ENCODE data around the gene COPS7B.

The COPS7B gene

DNA sequence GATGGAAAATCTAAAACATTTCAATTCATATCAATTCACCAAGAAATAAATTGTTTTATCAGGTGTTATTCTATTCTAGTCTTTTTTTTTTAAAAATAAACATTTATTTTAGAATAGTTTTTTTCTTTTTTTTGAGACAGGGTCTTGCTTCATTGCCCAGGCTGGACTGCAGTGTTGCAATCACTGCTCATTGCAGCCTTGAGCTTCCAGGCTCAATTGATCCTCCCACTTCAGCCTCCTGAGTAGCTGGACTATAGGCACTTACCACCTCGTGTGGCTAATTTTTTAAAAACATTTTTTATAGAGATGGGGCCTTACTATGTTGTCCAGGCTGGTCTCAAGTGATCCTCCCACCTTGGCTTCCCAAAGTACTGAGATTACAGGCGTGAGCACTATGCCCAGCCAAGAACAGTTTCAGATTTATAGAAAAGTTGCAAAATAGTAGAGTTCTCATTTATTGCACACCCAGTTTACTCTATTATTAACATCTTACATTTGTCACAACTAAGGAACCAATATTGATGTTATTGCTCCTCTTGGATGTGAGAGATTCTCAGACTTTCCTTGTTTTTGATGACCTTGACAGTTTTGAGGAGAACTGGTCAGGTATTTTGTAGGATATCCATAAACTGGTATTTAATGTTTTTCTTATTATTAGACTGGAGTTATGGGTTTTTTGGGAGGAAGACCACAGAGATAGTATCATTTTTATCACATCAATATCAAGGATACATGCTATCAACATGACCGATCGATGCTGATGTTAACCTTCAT is 35.0 kb upstream of the COPS7B start:
- Histone ChIP-seq H3K4me3 (replicated peaks; ENCODE audit: low read depth, low read length) (no peak overlapping the region), H3K27me3 (replicated peaks; ENCODE audit: control insufficient read depth, insufficient read depth, low read length) (no peaks in the 10 kb centered on the region), H3K36me3 (ENCODE audit: control insufficient read depth, insufficient read depth, low read length) (no peaks in the 10 kb centered on the region)
- DNase-seq (ENCODE audit: extremely low read depth, insufficient read length) = no peak
- TF ChIP-seq, protein P1, sequence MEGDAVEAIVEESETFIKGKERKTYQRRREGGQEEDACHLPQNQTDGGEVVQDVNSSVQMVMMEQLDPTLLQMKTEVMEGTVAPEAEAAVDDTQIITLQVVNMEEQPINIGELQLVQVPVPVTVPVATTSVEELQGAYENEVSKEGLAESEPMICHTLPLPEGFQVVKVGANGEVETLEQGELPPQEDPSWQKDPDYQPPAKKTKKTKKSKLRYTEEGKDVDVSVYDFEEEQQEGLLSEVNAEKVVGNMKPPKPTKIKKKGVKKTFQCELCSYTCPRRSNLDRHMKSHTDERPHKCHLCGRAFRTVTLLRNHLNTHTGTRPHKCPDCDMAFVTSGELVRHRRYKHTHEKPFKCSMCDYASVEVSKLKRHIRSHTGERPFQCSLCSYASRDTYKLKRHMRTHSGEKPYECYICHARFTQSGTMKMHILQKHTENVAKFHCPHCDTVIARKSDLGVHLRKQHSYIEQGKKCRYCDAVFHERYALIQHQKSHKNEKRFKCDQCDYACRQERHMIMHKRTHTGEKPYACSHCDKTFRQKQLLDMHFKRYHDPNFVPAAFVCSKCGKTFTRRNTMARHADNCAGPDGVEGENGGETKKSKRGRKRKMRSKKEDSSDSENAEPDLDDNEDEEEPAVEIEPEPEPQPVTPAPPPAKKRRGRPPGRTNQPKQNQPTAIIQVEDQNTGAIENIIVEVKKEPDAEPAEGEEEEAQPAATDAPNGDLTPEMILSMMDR (IDR thresholded peaks at IDR 0.05; ENCODE audit: insufficient read depth, low read length, poor library complexity, severe bottlenecking) = no peak

DNA sequence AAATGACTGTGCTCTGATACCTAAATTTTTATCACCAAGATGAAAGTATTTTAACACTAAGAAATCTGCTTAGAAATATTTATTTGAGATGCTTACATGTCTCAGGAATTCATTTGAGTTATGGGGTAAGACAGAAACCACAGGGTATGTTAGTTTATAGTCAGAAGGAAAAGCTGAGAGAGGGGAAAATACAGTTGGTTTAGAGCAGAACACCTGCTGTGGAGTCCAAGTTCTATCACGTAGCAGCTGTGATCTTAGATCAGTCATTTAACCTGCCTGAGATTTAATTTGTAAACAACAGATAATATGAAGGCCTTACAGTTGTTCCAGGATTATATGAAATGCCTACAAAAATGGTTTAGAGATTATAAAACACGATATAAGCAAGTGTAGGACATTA is 34.2 kb upstream of the COPS7B start:
- DNase-seq (ENCODE audit: extremely low read depth, insufficient read length) = no peak
- H3K4me3 ChIP-seq (replicated peaks; ENCODE audit: low read depth, low read length) = no peak overlapping the region
- TF ChIP-seq, protein P1 (IDR thresholded peaks at IDR 0.05; ENCODE audit: insufficient read depth, low read length, poor library complexity, severe bottlenecking) = no peak

DNA sequence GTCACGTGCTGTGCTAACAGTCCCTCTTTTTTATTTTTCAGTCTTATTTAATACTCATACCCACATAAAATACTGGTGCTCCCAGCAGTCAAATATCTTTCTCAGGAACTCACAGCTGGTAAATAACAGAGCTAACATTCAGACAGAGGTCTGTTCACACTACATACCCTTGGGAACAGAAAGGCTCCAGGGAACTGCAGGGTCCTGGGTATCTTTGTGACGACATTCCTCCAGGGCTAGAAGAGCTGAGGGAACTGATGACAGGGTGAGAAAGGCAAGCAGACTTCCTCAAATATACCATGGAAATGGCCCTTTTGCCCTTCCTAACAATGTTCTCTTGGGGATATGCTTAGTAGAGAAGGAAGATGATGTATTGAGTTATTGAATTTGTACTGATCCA is 24.5 kb upstream of the COPS7B start:
- H3K36me3 ChIP-seq (ENCODE audit: control insufficient read depth, insufficient read depth, low read length) = no peaks in the 10 kb centered on the region; the same call in 1 of the 2 replicates
- TF ChIP-seq, protein P1 (IDR thresholded peaks at IDR 0.05; ENCODE audit: insufficient read depth, low read length, poor library complexity, severe bottlenecking) = no peak
- no peaks in the 10 kb centered on the region for H3K27me3 ChIP-seq (replicated peaks; ENCODE audit: control insufficient read depth, insufficient read depth, low read length)
- no peak overlapping the region for H3K4me3 ChIP-seq (replicated peaks; ENCODE audit: low read depth, low read length)
- no peak for DNase-seq (ENCODE audit: extremely low read depth, insufficient read length)

More for the DNA sequence above, 34.2 kb upstream of the COPS7B start:
- Histone ChIP-seq H3K36me3 (ENCODE audit: control insufficient read depth, insufficient read depth, low read length) (no peaks in the 10 kb centered on the region), H3K27me3 (replicated peaks; ENCODE audit: control insufficient read depth, insufficient read depth, low read length) (no peaks in the 10 kb centered on the region)

DNA sequence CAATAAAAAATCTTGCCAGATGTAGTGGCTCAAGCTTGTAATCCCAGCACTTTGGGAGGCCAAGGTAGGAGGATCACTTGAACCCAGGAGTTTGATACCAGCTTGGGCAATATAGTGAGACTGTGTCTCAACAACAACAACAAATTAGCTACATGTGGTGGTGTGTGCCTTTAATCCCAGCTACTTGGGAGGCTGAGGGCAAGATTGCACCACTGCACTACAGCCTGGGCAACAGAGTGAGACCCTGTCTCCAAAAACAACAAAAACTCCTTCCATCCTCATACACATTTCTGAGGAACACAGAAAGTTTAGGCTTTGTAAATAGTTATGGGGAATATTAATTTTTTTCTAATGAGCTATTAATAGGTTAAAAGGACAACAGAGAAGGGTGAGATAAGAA is 22.1 kb upstream of the COPS7B start:
- Histone ChIP-seq H3K4me3 (replicated peaks; ENCODE audit: low read depth, low read length) (no peak overlapping the region), H3K36me3 (ENCODE audit: control insufficient read depth, insufficient read depth, low read length) (no peaks in the 10 kb centered on the region; the same call in 1 of the 2 replicates), H3K27me3 (replicated peaks; ENCODE audit: control insufficient read depth, insufficient read depth, low read length) (no peaks in the 10 kb centered on the region)
- TF ChIP-seq, protein P1 (IDR thresholded peaks at IDR 0.05; ENCODE audit: insufficient read depth, low read length, poor library complexity, severe bottlenecking) = no peak
- DNase-seq (ENCODE audit: extremely low read depth, insufficient read length) = no peak

DNA sequence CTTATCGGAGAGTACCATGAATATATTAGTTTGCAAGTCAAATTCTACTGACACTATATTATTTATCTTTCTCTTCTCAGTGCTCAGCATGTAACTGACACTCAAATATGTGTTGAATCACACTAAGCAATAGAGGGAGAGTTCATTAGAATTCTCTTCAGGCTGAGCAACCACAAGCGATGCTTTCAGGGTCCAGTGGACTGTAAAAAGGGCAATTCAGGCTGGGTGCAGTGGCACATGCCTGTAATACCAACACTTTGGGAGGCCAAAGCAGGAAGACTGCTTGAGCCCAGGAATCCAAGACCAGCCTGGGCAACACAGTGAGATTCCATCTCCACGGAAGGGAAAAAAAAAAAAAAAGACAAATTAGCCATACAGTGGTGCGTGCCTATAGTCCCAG is 21.5 kb upstream of the COPS7B start:
- DNase-seq (ENCODE audit: extremely low read depth, insufficient read length) = no peak
- H3K36me3 ChIP-seq (ENCODE audit: control insufficient read depth, insufficient read depth, low read length) = no peaks in the 10 kb centered on the region; the same call in 1 of the 2 replicates
- no peaks in the 10 kb centered on the region for H3K27me3 ChIP-seq (replicated peaks; ENCODE audit: control insufficient read depth, insufficient read depth, low read length)
- H3K4me3 ChIP-seq (replicated peaks; ENCODE audit: low read depth, low read length) = no peak overlapping the region
- TF ChIP-seq, protein P1 (IDR thresholded peaks at IDR 0.05; ENCODE audit: insufficient read depth, low read length, poor library complexity, severe bottlenecking) = no peak
